SK-N-SH (cell line): Measurements from ENCODE around the gene LTBP2. TPM values are rescaled to one million over a fixed set of nuclear protein-coding genes. Genes with fewer than 3 reads are reported as not detected.

Experiments used
- CTCF ChIA-PET: fragments of 300-600, 350-600 bp; formaldehyde crosslinking; extraction: SDS; loops from one replicate; lab custom pipeline; 2021; lab: Yijun Ruan, JAX
- POLR2A ChIA-PET: fragments of 350-600 bp; sonication (Branson Sonifier 250); formaldehyde crosslinking; extraction: SDS; loops from one replicate; lab custom pipeline; 2020; ENCODE audit warnings: antibody characterized with exemption, inconsistent platforms; lab: Yijun Ruan, JAX
- DNase-seq: peaks from one replicate; pipeline ENCODE4 v3.0.0; 2012
- H2AFZ ChIP-seq: fragments of 200-600 bp; sonication (generic); 2 replicates; pipeline ENCODE4 v1.8.1; 2016; ENCODE audit warnings: antibody characterized with exemption, mild to moderate bottlenecking, low read depth
- H3F3A ChIP-seq: fragments of 200-600 bp; sonication (generic); replicated peaks from 2 replicates; pipeline ENCODE3; 2016; ENCODE audit warnings: antibody characterized with exemption, mild to moderate bottlenecking; ENCODE audit not compliant: insufficient read depth
- H3K27ac ChIP-seq, 2 experiments: fragments of 200-500 bp in 1 of 2; fragments of 200-600 bp in 1 of 2; sonication (Bioruptor generic) in 1 of 2; sonication (generic), shearing (Covaris generic) in 1 of 2; 2 replicates each; pipeline versions ENCODE4 v1.5.1 to v1.6.1; 2014 to 2016; ENCODE audit warnings: low read depth in 2 of 2, inconsistent platforms in 1 of 2, low read length in 1 of 2, mild to moderate bottlenecking in 1 of 2, mixed read lengths in 1 of 2
- H3K27me3 ChIP-seq: fragments of 200-600 bp; sonication (generic), shearing (Covaris generic); 2 replicates; pipeline ENCODE4 v1.6.1; 2016; ENCODE audit warnings: mixed run types; ENCODE audit not compliant: insufficient read depth
- H3K36me3 ChIP-seq, 2 experiments: fragments of 200-500 bp in 1 of 2; fragments of 200-600 bp in 1 of 2; sonication (Bioruptor generic) in 1 of 2; sonication (generic) in 1 of 2; replicated peaks in 1 of 2; 2 replicates each; pipeline versions ENCODE3 to v1.5.1; 2014 to 2016; ENCODE audit warnings: low read length in 1 of 2, mild to moderate bottlenecking in 1 of 2; ENCODE audit not compliant: insufficient read depth in 2 of 2, control insufficient read depth in 1 of 2
- H3K4me1 ChIP-seq, 2 experiments: fragments of 200-500 bp in 1 of 2; fragments of 200-600 bp in 1 of 2; sonication (Bioruptor generic) in 1 of 2; sonication (generic), shearing (Covaris generic) in 1 of 2; 2 replicates each; pipeline versions ENCODE4 v1.5.1 to v1.6.1; 2014 to 2016; ENCODE audit warnings: low read depth in 1 of 2, low read length in 1 of 2, mixed run types in 1 of 2; ENCODE audit not compliant: insufficient read depth in 2 of 2, control insufficient read depth in 1 of 2
- H3K4me2 ChIP-seq: fragments of 200-600 bp; sonication (generic), shearing (Covaris generic); 2 replicates; pipeline ENCODE4 v1.6.1; 2017; ENCODE audit warnings: mixed run types
- H3K4me3 ChIP-seq, 2 experiments: fragments of 200-500 bp in 1 of 2; fragments of 200-600 bp in 1 of 2; sonication (Bioruptor generic) in 1 of 2; sonication (generic), shearing (Covaris generic) in 1 of 2; 2 replicates each; pipeline versions ENCODE4 v1.5.1 to v1.8.1; 2014 to 2016; ENCODE audit warnings: low read depth in 2 of 2, inconsistent platforms in 1 of 2, low read length in 1 of 2, mild to moderate bottlenecking in 1 of 2, mixed read lengths in 1 of 2, moderate library complexity in 1 of 2
- H3K79me2 ChIP-seq: fragments of 200-600 bp; sonication (generic); 2 replicates; pipeline ENCODE4 v1.8.1; 2017; ENCODE audit warnings: mild to moderate bottlenecking; ENCODE audit not compliant: insufficient read depth
- H3K9ac ChIP-seq: fragments of 200-600 bp; sonication (generic); 2 replicates; pipeline ENCODE4 v1.6.1; 2017; ENCODE audit warnings: mixed run types
- H3K9me2 ChIP-seq: fragments of 200-600 bp; sonication (generic); 2 replicates; pipeline ENCODE4 v1.6.1; 2017; ENCODE audit warnings: mixed run types
- H3K9me3 ChIP-seq: fragments of 200-600 bp; sonication (generic); 2 replicates; pipeline ENCODE4 v1.6.1; 2017; ENCODE audit warnings: mixed run types, mild to moderate bottlenecking, moderate library complexity
- H4K20me1 ChIP-seq: fragments of 200-600 bp; sonication (generic); 2 replicates; pipeline ENCODE4 v1.6.1; 2017; ENCODE audit warnings: mild to moderate bottlenecking, mixed run types; ENCODE audit not compliant: insufficient read depth
- FOXJ3 ChIP-seq: sonication (generic); formaldehyde crosslinking; IDR thresholded peaks from 2 replicates; pipeline ENCODE4 v1.5.1; 2020; ENCODE audit warnings: mild to moderate bottlenecking, missing genetic modification reagents
- MXI1 ChIP-seq: IDR thresholded peaks from 2 replicates; pipeline ENCODE4 v1.6.1; 2012; ENCODE audit warnings: mild to moderate bottlenecking, low read depth, low read length, improper control_type of control experiment
- RCOR1 ChIP-seq: fragments of 150-350 bp; IDR thresholded peaks from 2 replicates; pipeline ENCODE4 v1.6.1; 2017; ENCODE audit warnings: antibody characterized with exemption, low read length
- RXRA ChIP-seq: IDR thresholded peaks from 2 replicates; pipeline ENCODE4 v1.4.0; 2012; ENCODE audit warnings: low read depth, mild to moderate bottlenecking, borderline replicate concordance
- SIN3A ChIP-seq: IDR thresholded peaks from 2 replicates; pipeline ENCODE4 v1.6.1; 2012; ENCODE audit warnings: low read depth, mild to moderate bottlenecking, low read length, moderate library complexity, borderline replicate concordance
- TCF12 ChIP-seq: IDR thresholded peaks from 2 replicates; pipeline ENCODE4 v1.4.0; 2012
- WGBS: methylation state at CpG from one replicate; pipeline ENCODE4 v1.1.6; 2017; ENCODE audit warnings: low lambda C conversion rate; 5-methylcytosine and 5-hydroxymethylcytosine counted together
- polyA plus RNA-seq, 3 experiments: library from polyadenylated mRNA; depleted of rRNA; stranded (reverse); fragments of >200 nt; gene quantifications; 2 replicates each; pipeline ENCODE4 v1.2.3, GENCODE V29; 2012
- TF ChIP-seq, protein P1 (sequence below): IDR thresholded peaks from 2 replicates; pipeline ENCODE4 v1.4.0; 2012; ENCODE audit warnings: low read depth, borderline replicate concordance
- TF ChIP-seq, protein P2 (sequence below): IDR thresholded peaks from 2 replicates; pipeline ENCODE4 v1.4.0; 2012; ENCODE audit warnings: low read depth
- TF ChIP-seq, protein P3 (sequence below): IDR thresholded peaks from 2 replicates; pipeline ENCODE4; 2012
- TF ChIP-seq, protein P4 (sequence below): IDR thresholded peaks from 2 replicates; pipeline ENCODE4 v1.6.1; 2012; ENCODE audit warnings: mild to moderate bottlenecking, low read depth, low read length, moderate library complexity
- TF ChIP-seq, protein P5 (sequence below): fragments of 150-350 bp; IDR thresholded peaks from 2 replicates; pipeline ENCODE4 v1.6.1; 2017; ENCODE audit warnings: antibody characterized with exemption, low read length, low read depth, borderline replicate concordance

LTBP2 gene
- polyA plus RNA-seq, 1 of the 3 experiments (the other 2 are of a cell fraction), result 58.8 TPM

DNA sequence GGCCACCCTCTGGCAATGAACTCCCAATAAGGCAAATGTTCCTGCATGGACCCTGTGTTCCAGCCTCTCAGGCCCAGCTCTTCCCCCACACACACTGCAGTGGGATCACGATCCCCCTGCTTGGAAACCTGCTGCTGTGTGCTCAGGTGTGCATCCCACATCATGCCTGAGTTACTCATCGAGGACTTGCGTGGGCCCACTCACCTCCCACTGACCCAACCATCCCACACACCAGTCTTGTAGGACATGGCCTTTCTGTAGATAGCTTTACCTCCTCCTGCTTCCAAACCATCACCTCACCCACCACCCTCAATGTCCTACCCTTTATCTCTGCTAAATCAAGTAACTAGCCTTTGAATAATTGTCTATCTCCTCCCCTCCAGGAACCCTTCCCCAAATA is 143.5 kb downstream of the LTBP2 start:
- Histone ChIP-seq H3K36me3 (peaks cover 0 to under 1% of the 10 kb centered on the region in 2 experiments), H3K4me2 (no peak overlapping the region), H3F3A (no peaks in the 10 kb centered on the region), H2AFZ (no peak overlapping the region), H3K9me3 (no peaks in the 10 kb centered on the region), H3K4me3 (no peak overlapping the region), H4K20me1 (no peaks in the 10 kb centered on the region), H3K27me3 (no peaks in the 10 kb centered on the region), H3K9me2 (no peaks in the 10 kb centered on the region), H3K4me1 (no peaks in the 10 kb centered on the region), H3K9ac (no peak overlapping the region), H3K27ac (no peak overlapping the region), H3K79me2 (no peaks in the 10 kb centered on the region)
- POLR2A ChIA-PET, result no interaction called here
- CTCF ChIA-PET, result interaction anchor here (1.2 to 4.2 kb wide), 2 partner anchors 11 to 13 kb away, joined by 4 to 25 read pairs; no protein-coding TSS in a partner anchor
- TF ChIP-seq, protein P1, sequence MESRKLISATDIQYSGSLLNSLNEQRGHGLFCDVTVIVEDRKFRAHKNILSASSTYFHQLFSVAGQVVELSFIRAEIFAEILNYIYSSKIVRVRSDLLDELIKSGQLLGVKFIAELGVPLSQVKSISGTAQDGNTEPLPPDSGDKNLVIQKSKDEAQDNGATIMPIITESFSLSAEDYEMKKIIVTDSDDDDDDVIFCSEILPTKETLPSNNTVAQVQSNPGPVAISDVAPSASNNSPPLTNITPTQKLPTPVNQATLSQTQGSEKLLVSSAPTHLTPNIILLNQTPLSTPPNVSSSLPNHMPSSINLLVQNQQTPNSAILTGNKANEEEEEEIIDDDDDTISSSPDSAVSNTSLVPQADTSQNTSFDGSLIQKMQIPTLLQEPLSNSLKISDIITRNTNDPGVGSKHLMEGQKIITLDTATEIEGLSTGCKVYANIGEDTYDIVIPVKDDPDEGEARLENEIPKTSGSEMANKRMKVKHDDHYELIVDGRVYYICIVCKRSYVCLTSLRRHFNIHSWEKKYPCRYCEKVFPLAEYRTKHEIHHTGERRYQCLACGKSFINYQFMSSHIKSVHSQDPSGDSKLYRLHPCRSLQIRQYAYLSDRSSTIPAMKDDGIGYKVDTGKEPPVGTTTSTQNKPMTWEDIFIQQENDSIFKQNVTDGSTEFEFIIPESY, result no peak
- TF ChIP-seq, protein P2, sequence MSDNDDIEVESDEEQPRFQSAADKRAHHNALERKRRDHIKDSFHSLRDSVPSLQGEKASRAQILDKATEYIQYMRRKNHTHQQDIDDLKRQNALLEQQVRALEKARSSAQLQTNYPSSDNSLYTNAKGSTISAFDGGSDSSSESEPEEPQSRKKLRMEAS, result no peak
- TF ChIP-seq SIN3A, result no peak
- TF ChIP-seq RCOR1, result no peak
- 73% methylated on average over 3 of the region's 3 CpGs for WGBS
- no peak for DNase-seq

DNA sequence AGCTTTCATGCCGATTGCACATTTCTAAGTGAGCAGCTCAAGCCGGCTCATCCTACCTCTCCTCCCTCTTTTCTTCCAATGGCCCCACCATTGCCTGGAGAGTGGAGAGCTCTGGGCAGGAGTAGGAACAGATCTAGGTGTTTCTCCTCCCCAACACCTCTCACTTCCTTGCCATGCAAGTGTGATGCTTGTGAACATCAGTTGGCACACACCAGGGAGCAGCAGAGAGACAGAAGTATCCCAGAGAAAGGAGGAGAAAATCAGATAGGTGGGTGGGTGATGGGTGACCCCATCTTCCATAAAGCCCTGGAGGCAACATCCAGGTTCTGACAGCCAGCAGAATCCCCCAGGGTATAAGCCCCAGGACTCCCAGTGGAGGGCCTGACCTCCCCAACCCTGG is 146.7 kb downstream of the LTBP2 start:
- POLR2A ChIA-PET, result no interaction called here
- H3K27me3 ChIP-seq, result no peaks in the 10 kb centered on the region
- no peak overlapping the region for H3K4me3 ChIP-seq
- 61% methylated on average over 2 of the region's 2 CpGs for WGBS
- H3K4me1 ChIP-seq, result no peaks in the 10 kb centered on the region
- H3K79me2 ChIP-seq, result no peaks in the 10 kb centered on the region
- no peaks in the 10 kb centered on the region for H3F3A ChIP-seq
- TF ChIP-seq, protein P2, result no peak
- TF ChIP-seq SIN3A (no peak), FOXJ3 (CRISPR knock-in tag) (no peak)
- DNase-seq, result no peak
- H3K36me3 ChIP-seq, result no peaks in the 10 kb centered on the region
- H3K9ac ChIP-seq, result no peak overlapping the region
- H3K9me3 ChIP-seq, result no peaks in the 10 kb centered on the region
- H3K9me2 ChIP-seq, result no peaks in the 10 kb centered on the region
- H3K4me2 ChIP-seq, result no peak overlapping the region
- no peak overlapping the region for H3K27ac ChIP-seq
- CTCF ChIA-PET, result interaction anchor here (4.2 kb wide), 1 partner anchor 14 kb away, joined by 25 read pairs; no protein-coding TSS in a partner anchor
- no peaks in the 10 kb centered on the region for H4K20me1 ChIP-seq
- H2AFZ ChIP-seq, result no peak overlapping the region

DNA sequence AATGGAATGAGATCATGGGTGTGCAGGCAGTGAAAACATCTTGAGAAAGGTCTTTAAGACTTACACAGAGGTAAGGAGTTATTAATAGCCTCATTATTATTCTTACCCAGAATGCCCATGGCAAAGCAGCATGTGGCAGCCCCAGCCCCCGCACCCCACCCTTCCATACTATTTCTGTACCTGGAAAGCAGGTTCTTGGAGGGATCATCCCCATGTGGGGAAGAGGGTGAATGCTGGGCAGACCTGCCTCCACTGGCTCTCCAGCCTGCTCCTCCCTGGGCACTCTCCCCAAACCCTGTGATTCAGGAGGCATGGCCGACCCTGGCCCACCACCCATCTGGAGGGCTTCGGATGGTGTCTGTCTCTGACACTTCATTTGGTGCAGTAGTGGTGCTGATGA is 147.3 kb downstream of the LTBP2 start:
- ChIA-PET POLR2A (no interaction called here), CTCF (interaction anchor here (4.2 kb wide), 1 partner anchor 15 kb away, joined by 25 read pairs; no protein-coding TSS in a partner anchor)
- Histone ChIP-seq H2AFZ (no peak overlapping the region), H3K9ac (no peak overlapping the region), H3K9me3 (no peaks in the 10 kb centered on the region), H3K27me3 (no peaks in the 10 kb centered on the region), H4K20me1 (no peaks in the 10 kb centered on the region), H3K9me2 (no peaks in the 10 kb centered on the region), H3F3A (no peaks in the 10 kb centered on the region), H3K4me3 (no peak overlapping the region), H3K79me2 (no peaks in the 10 kb centered on the region), H3K4me2 (no peak overlapping the region), H3K27ac (no peak overlapping the region), H3K4me1 (no peaks in the 10 kb centered on the region), H3K36me3 (no peaks in the 10 kb centered on the region)
- 50% methylated on average over 3 of the region's 3 CpGs for WGBS
- DNase-seq, result no peak
- TF ChIP-seq, protein P3, sequence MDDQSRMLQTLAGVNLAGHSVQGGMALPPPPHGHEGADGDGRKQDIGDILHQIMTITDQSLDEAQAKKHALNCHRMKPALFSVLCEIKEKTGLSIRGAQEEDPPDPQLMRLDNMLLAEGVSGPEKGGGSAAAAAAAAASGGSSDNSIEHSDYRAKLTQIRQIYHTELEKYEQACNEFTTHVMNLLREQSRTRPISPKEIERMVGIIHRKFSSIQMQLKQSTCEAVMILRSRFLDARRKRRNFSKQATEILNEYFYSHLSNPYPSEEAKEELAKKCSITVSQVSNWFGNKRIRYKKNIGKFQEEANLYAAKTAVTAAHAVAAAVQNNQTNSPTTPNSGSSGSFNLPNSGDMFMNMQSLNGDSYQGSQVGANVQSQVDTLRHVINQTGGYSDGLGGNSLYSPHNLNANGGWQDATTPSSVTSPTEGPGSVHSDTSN, result no peak
- TF ChIP-seq, protein P4, sequence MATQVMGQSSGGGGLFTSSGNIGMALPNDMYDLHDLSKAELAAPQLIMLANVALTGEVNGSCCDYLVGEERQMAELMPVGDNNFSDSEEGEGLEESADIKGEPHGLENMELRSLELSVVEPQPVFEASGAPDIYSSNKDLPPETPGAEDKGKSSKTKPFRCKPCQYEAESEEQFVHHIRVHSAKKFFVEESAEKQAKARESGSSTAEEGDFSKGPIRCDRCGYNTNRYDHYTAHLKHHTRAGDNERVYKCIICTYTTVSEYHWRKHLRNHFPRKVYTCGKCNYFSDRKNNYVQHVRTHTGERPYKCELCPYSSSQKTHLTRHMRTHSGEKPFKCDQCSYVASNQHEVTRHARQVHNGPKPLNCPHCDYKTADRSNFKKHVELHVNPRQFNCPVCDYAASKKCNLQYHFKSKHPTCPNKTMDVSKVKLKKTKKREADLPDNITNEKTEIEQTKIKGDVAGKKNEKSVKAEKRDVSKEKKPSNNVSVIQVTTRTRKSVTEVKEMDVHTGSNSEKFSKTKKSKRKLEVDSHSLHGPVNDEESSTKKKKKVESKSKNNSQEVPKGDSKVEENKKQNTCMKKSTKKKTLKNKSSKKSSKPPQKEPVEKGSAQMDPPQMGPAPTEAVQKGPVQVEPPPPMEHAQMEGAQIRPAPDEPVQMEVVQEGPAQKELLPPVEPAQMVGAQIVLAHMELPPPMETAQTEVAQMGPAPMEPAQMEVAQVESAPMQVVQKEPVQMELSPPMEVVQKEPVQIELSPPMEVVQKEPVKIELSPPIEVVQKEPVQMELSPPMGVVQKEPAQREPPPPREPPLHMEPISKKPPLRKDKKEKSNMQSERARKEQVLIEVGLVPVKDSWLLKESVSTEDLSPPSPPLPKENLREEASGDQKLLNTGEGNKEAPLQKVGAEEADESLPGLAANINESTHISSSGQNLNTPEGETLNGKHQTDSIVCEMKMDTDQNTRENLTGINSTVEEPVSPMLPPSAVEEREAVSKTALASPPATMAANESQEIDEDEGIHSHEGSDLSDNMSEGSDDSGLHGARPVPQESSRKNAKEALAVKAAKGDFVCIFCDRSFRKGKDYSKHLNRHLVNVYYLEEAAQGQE, result no peak
- TF ChIP-seq, protein P5, sequence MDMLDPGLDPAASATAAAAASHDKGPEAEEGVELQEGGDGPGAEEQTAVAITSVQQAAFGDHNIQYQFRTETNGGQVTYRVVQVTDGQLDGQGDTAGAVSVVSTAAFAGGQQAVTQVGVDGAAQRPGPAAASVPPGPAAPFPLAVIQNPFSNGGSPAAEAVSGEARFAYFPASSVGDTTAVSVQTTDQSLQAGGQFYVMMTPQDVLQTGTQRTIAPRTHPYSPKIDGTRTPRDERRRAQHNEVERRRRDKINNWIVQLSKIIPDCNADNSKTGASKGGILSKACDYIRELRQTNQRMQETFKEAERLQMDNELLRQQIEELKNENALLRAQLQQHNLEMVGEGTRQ, result no peak
- no peak for TF ChIP-seq RXRA
- TF ChIP-seq, protein P2, result no peak
- no peak for TF ChIP-seq MXI1
- TF ChIP-seq TCF12, result no peak
- TF ChIP-seq RCOR1, result no peak
